Neural progenitor cell (in vitro differentiated cells): ENCODE data around the gene TLR3. TPM values are rescaled to one million over a fixed set of nuclear protein-coding genes. Genes with fewer than 3 reads are reported as not detected.

Source experiments
- DNase-seq: peaks from one replicate; pipeline ENCODE4 v3.0.0-alpha.2; 2016; ENCODE audit warnings: low spot score
- H2AFZ ChIP-seq: fragments of 200-600 bp; sonication (generic); replicated peaks from 2 replicates; pipeline ENCODE4 v1.6.1; 2016; ENCODE audit warnings: antibody characterized with exemption
- H3F3A ChIP-seq: fragments of 200-600 bp; sonication (generic); 2 replicates; pipeline ENCODE4 v1.6.1; 2016; ENCODE audit warnings: antibody characterized with exemption, low read depth
- H3K27ac ChIP-seq: fragments of 200-600 bp; sonication (generic); 2 replicates; pipeline ENCODE4 v1.5.1; 2016; ENCODE audit warnings: mild to moderate bottlenecking
- H3K27me3 ChIP-seq: fragments of 200-600 bp; sonication (generic); 2 replicates; pipeline ENCODE4 v1.6.1; 2016; ENCODE audit warnings: mild to moderate bottlenecking, moderate library complexity
- H3K36me3 ChIP-seq: fragments of 200-600 bp; sonication (generic); 2 replicates; pipeline ENCODE4 v1.5.1; 2016
- H3K4me1 ChIP-seq: fragments of 200-600 bp; sonication (generic); 2 replicates; pipeline ENCODE4 v1.6.1; 2016; ENCODE audit warnings: mixed run types
- H3K4me2 ChIP-seq: fragments of 200-600 bp; sonication (generic); 2 replicates; pipeline ENCODE4 v1.6.1; 2016
- H3K4me3 ChIP-seq: fragments of 200-600 bp; sonication (generic); 2 replicates; pipeline ENCODE4 v1.5.1; 2016
- H3K79me2 ChIP-seq: fragments of 200-600 bp; sonication (generic); 2 replicates; pipeline ENCODE4 v1.6.1; 2016; ENCODE audit warnings: low read depth
- H3K9ac ChIP-seq: fragments of 200-600 bp; sonication (generic); 2 replicates; pipeline ENCODE4 v1.6.1; 2016
- H3K9me3 ChIP-seq: fragments of 200-600 bp; sonication (generic); 2 replicates; pipeline ENCODE4 v1.5.1; 2016; ENCODE audit warnings: low read depth
- H4K20me1 ChIP-seq: fragments of 200-600 bp; sonication (generic); 2 replicates; pipeline ENCODE4 v1.6.1; 2016; ENCODE audit warnings: low read depth
- H3K27ac Mint-ChIP-seq: 3 replicates; pipeline ENCODE4 v1.8.0; 2021; ENCODE audit warnings: mixed read lengths
- H3K27me3 Mint-ChIP-seq: 2 replicates; pipeline ENCODE4 v1.8.0; 2022; ENCODE audit warnings: low read depth, mild to moderate bottlenecking, inconsistent platforms, moderate library complexity, mixed read lengths; ENCODE audit not compliant: insufficient read depth
- H3K36me3 Mint-ChIP-seq: 3 replicates; pipeline ENCODE4 v1.8.0; 2021; ENCODE audit warnings: mixed read lengths
- H3K4me1 Mint-ChIP-seq: 3 replicates; pipeline ENCODE4 v1.8.0; 2021; ENCODE audit warnings: mixed read lengths
- H3K4me3 Mint-ChIP-seq: 3 replicates; pipeline ENCODE4 v1.8.0; 2021; ENCODE audit warnings: mild to moderate bottlenecking, moderate library complexity, mixed read lengths
- H3K9me3 Mint-ChIP-seq: 3 replicates; pipeline ENCODE4 v1.8.0; 2020; ENCODE audit warnings: mixed read lengths
- CTCF ChIP-seq: fragments of 200-600 bp; sonication (generic); IDR thresholded peaks from 2 replicates; pipeline ENCODE4 v1.5.1; 2017; ENCODE audit warnings: antibody characterized with exemption, mild to moderate bottlenecking
- EZH2 ChIP-seq: fragments of 200-600 bp; sonication (generic); IDR thresholded peaks from 2 replicates; pipeline ENCODE4 v1.6.1; 2017; ENCODE audit warnings: antibody characterized with exemption, mild to moderate bottlenecking, moderate library complexity
- EZH2phosphoT487 ChIP-seq: fragments of 200-600 bp; sonication (generic); IDR thresholded peaks from 2 replicates; pipeline ENCODE4 v1.6.1; 2017; ENCODE audit warnings: antibody characterized with exemption
- total RNA-seq: library from RNA; depleted of rRNA; stranded (reverse); fragments of >200 nt; gene quantifications from 2 replicates; pipeline ENCODE4 v1.2.3, GENCODE V29; 2015; ENCODE audit warnings: low replicate concordance

Gene TLR3
- total RNA-seq, 1 donor from 2014 or later = 0.92 TPM

- H3K9ac ChIP-seq = no peak overlapping the region
- peaks cover 31% of the 10 kb centered on the region for H3K4me1 Mint-ChIP-seq
- TF ChIP-seq EZH2 (no peak), EZH2phosphoT487 (no peak), CTCF (no peak)
- H3K9me3 Mint-ChIP-seq = peaks cover 7% of the 10 kb centered on the region
- peak overlapping the region; percentile 17 for H2AFZ ChIP-seq
- peaks cover 21% of the 10 kb centered on the region for H3K4me1 ChIP-seq
- no peaks in the 10 kb centered on the region for H3K9me3 ChIP-seq
- H3F3A ChIP-seq = peaks cover 38% of the 10 kb centered on the region
- DNase-seq = no peak
- no peaks in the 10 kb centered on the region for H3K27me3 ChIP-seq
- no peak overlapping the region for H3K4me3 ChIP-seq
- no peaks in the 10 kb centered on the region for H3K79me2 ChIP-seq
- peaks cover 2% of the 10 kb centered on the region for H3K36me3 Mint-ChIP-seq
- peak overlapping the region; percentile 53 for H3K4me2 ChIP-seq
- H3K27ac Mint-ChIP-seq = peak overlapping the region; percentile 2
- peak overlapping the region; percentile 3 for H3K4me3 Mint-ChIP-seq
- H3K27ac ChIP-seq = no peak overlapping the region
- no peaks in the 10 kb centered on the region for H4K20me1 ChIP-seq
- no peaks in the 10 kb centered on the region for H3K36me3 ChIP-seq
- no peaks in the 10 kb centered on the region for H3K27me3 Mint-ChIP-seq
Observed at GRCh38 chr4:186079694-186080093, 10.7 kb downstream of the TLR3 start.

- H3K4me1 Mint-ChIP-seq = peaks cover 31% of the 10 kb centered on the region
- H3K4me3 ChIP-seq = peak overlapping the region; percentile 21
- H3K27me3 ChIP-seq = no peaks in the 10 kb centered on the region
- peak overlapping the region; percentile 97 for H2AFZ ChIP-seq
- H3K9ac ChIP-seq = no peak overlapping the region
- no peaks in the 10 kb centered on the region for H3K27me3 Mint-ChIP-seq
- no peaks in the 10 kb centered on the region for H3K36me3 ChIP-seq
- H3K36me3 Mint-ChIP-seq = peaks cover 2% of the 10 kb centered on the region
- no peaks in the 10 kb centered on the region for H3K9me3 ChIP-seq
- H3K4me2 ChIP-seq = peak overlapping the region; percentile 54
- peak overlapping the region; percentile 65 for H3K4me3 Mint-ChIP-seq
- peak; percentile 76 for DNase-seq
- peaks cover 21% of the 10 kb centered on the region for H3K4me1 ChIP-seq
- H3K27ac ChIP-seq = no peak overlapping the region
- H4K20me1 ChIP-seq = no peaks in the 10 kb centered on the region
- no peak for TF ChIP-seq CTCF
- no peak for TF ChIP-seq EZH2phosphoT487
- TF ChIP-seq EZH2 = no peak
- peaks cover 7% of the 10 kb centered on the region for H3K9me3 Mint-ChIP-seq
- H3F3A ChIP-seq = peaks cover 38% of the 10 kb centered on the region
- H3K79me2 ChIP-seq = no peaks in the 10 kb centered on the region
- no peak overlapping the region for H3K27ac Mint-ChIP-seq
Observed at GRCh38 chr4:186081202-186081807, 12.3 kb downstream of the TLR3 start.

GRCh38 chr4:186082221-186082620 lies 13.3 kb downstream of the TLR3 start:
- no peak overlapping the region for H3K27ac ChIP-seq
- H3K36me3 ChIP-seq = no peaks in the 10 kb centered on the region
- H3K4me1 ChIP-seq = peaks cover 21% of the 10 kb centered on the region
- DNase-seq = no peak
- Mint-ChIP-seq H3K27ac (no peak overlapping the region), H3K4me3 (no peak overlapping the region), H3K9me3 (peaks cover 7% of the 10 kb centered on the region), H3K27me3 (no peaks in the 10 kb centered on the region), H3K36me3 (peaks cover 2% of the 10 kb centered on the region), H3K4me1 (peaks cover 31% of the 10 kb centered on the region)
- H4K20me1 ChIP-seq = no peaks in the 10 kb centered on the region
- H3K79me2 ChIP-seq = no peaks in the 10 kb centered on the region
- H3K4me2 ChIP-seq = no peak overlapping the region
- H3F3A ChIP-seq = peaks cover 38% of the 10 kb centered on the region
- H3K27me3 ChIP-seq = no peaks in the 10 kb centered on the region
- peak overlapping the region; percentile 18 for H2AFZ ChIP-seq
- H3K9me3 ChIP-seq = no peaks in the 10 kb centered on the region
- no peak overlapping the region for H3K4me3 ChIP-seq
- no peak for TF ChIP-seq EZH2
- no peak for TF ChIP-seq EZH2phosphoT487
- no peak for TF ChIP-seq CTCF
- no peak overlapping the region for H3K9ac ChIP-seq
